Endothelial cell of umbilical vein (primary cell): ENCODE results near the gene MAN1A2. TPM values are rescaled to one million over a fixed set of nuclear protein-coding genes. Genes with fewer than 3 reads are reported as not detected.

Experiments
- BruUV-seq: library from RNA; stranded (reverse); fragments of 400-500 nt; replicated peaks from 2 replicates; lab custom pipeline; 2021; lab: Mats Ljungman, UMichigan
- CTCF ChIA-PET: fragments of 300-600, 350-600 bp; sonication (Branson Sonifier 250); formaldehyde crosslinking; loops from one replicate; lab custom pipeline; 2021; ENCODE audit warnings: antibody characterized with exemption, inconsistent platforms; lab: Charles Lee
- POLR2A ChIA-PET: fragments of 300-600, 350-600 bp; sonication (Branson Sonifier 250); formaldehyde crosslinking; loops from one replicate; lab custom pipeline; 2021; ENCODE audit warnings: antibody characterized with exemption, inconsistent platforms; lab: Charles Lee
- DNase-seq: peaks from one replicate; pipeline ENCODE4 v3.0.0-alpha.2; 2011; ENCODE audit warnings: low read depth, low spot score
- FAIRE-seq: peaks from 2 replicates; lab custom pipeline; 2011; peaks lifted over from hg19 to GRCh38; lab: Jason Lieb, UNC
- H2AFZ ChIP-seq: 2 replicates; pipeline ENCODE4 v1.6.0; 2012; ENCODE audit warnings: low read depth, low read length, control low read depth, inconsistent platforms
- H3K27ac ChIP-seq: 2 replicates; pipeline ENCODE4 v1.5.1; 2011; ENCODE audit warnings: low read depth, mild to moderate bottlenecking, control low read depth, low read length, moderate library complexity; ENCODE audit not compliant: insufficient read depth
- H3K27me3 ChIP-seq, 2 experiments: 2 replicates each; pipeline versions ENCODE4 v1.6.0 to v1.6.1; 2011; ENCODE audit warnings: low read length in 2 of 2, mixed read lengths in 1 of 2; ENCODE audit not compliant: control insufficient read depth in 2 of 2, insufficient read depth in 2 of 2
- H3K36me3 ChIP-seq, 2 experiments: 2 replicates in 1 of 2; 3 replicates in 1 of 2; pipeline ENCODE4 v1.5.1; 2011; ENCODE audit warnings: low read length in 2 of 2, mild to moderate bottlenecking in 1 of 2, moderate library complexity in 1 of 2; ENCODE audit not compliant: control insufficient read depth in 2 of 2, insufficient read depth in 2 of 2; ENCODE audit errors: extremely low read depth in 1 of 2
- H3K4me1 ChIP-seq: 3 replicates; pipeline ENCODE4 v1.5.1; 2011; ENCODE audit warnings: mild to moderate bottlenecking, low read length; ENCODE audit not compliant: control insufficient read depth, insufficient read depth; ENCODE audit errors: extremely low read depth
- H3K4me2 ChIP-seq: 2 replicates; pipeline ENCODE4 v1.6.1; 2011; ENCODE audit warnings: low read length, control low read depth, mixed read lengths; ENCODE audit not compliant: insufficient read depth
- H3K4me3 ChIP-seq, 3 experiments: fragments of 200-600 bp in 1 of 3; sonication (generic), shearing (Covaris generic) in 1 of 3; replicated peaks in 1 of 3; 2 replicates each; pipeline ENCODE4 v1.5.1; 2011 to 2016; ENCODE audit warnings: control low read depth in 3 of 3, low read length in 3 of 3, mild to moderate bottlenecking in 2 of 3, inconsistent platforms in 1 of 3, low read depth in 1 of 3, moderate library complexity in 1 of 3; ENCODE audit not compliant: insufficient read depth in 1 of 3
- H3K79me2 ChIP-seq: 2 replicates; pipeline ENCODE4 v1.6.0; 2012; ENCODE audit warnings: low read length, inconsistent platforms; ENCODE audit not compliant: control insufficient read depth, insufficient read depth
- H3K9ac ChIP-seq: replicated peaks from 2 replicates; pipeline ENCODE3; 2011; ENCODE audit warnings: low read length, control low read depth; ENCODE audit not compliant: insufficient read depth; ENCODE audit errors: extremely low read depth
- H3K9me1 ChIP-seq: replicated peaks from 3 replicates; pipeline ENCODE4 v1.6.0; 2011; ENCODE audit warnings: mild to moderate bottlenecking, low read length; ENCODE audit not compliant: control insufficient read depth, insufficient read depth; ENCODE audit errors: extremely low read depth
- H3K9me3 ChIP-seq: replicated peaks from 2 replicates; pipeline ENCODE4 v1.5.1; 2012; ENCODE audit warnings: low read length, inconsistent platforms; ENCODE audit not compliant: control insufficient read depth, insufficient read depth
- H4K20me1 ChIP-seq: replicated peaks from 2 replicates; pipeline ENCODE3; 2011; ENCODE audit warnings: mild to moderate bottlenecking, low read length; ENCODE audit not compliant: control insufficient read depth, insufficient read depth; ENCODE audit errors: extremely low read depth
- CTCF ChIP-seq, 2 donors: IDR thresholded peaks; 1 replicate in 1 of 2; 2 replicates in 1 of 2; pipeline ENCODE4 v1.5.1; 2011; ENCODE audit warnings: low read length in 2 of 2, mild to moderate bottlenecking in 2 of 2, moderate library complexity in 2 of 2, control low read depth in 1 of 2, inconsistent platforms in 1 of 2, low read depth in 1 of 2; ENCODE audit not compliant: insufficient read depth in 1 of 2; ENCODE audit errors: extremely low read depth in 1 of 2
- EZH2 ChIP-seq: IDR thresholded peaks from 2 replicates; pipeline ENCODE4 v1.6.1; 2012; ENCODE audit warnings: borderline replicate concordance, low read depth, mild to moderate bottlenecking, moderate library complexity, low read length, inconsistent platforms; ENCODE audit not compliant: severe bottlenecking
- FOS ChIP-seq: IDR thresholded peaks from 2 replicates; pipeline ENCODE4 v1.6.1; 2011; ENCODE audit warnings: mild to moderate bottlenecking, low read length, moderate library complexity, borderline replicate concordance; ENCODE audit not compliant: insufficient read depth
- GATA2 ChIP-seq: IDR thresholded peaks from 2 replicates; pipeline ENCODE4 v1.7.0; 2011; ENCODE audit warnings: low read depth, mild to moderate bottlenecking, moderate library complexity, mixed read lengths, low read length; ENCODE audit not compliant: insufficient read length, insufficient read depth
- JUN ChIP-seq: IDR thresholded peaks from 2 replicates; pipeline ENCODE4 v1.6.1; 2011; ENCODE audit warnings: borderline replicate concordance, low read depth; ENCODE audit not compliant: insufficient read length, insufficient read depth
- MAX ChIP-seq: IDR thresholded peaks from 2 replicates; pipeline ENCODE4 v1.6.1; 2011; ENCODE audit not compliant: insufficient read depth, insufficient read length
- POLR2A ChIP-seq: IDR thresholded peaks from 2 replicates; pipeline ENCODE4 v1.6.1; 2012; ENCODE audit warnings: low read depth, mild to moderate bottlenecking, control low read depth, low read length
- POLR2AphosphoS5 ChIP-seq: IDR thresholded peaks from 2 replicates; pipeline ENCODE4 v1.6.1; 2012; ENCODE audit warnings: low read depth, mild to moderate bottlenecking, control low read depth, low read length, moderate library complexity; ENCODE audit not compliant: insufficient read depth
- dilution Hi-C: fragments of 300-500 bp; cut with MboI; formaldehyde crosslinking; loops from one replicate; pipeline ENCODE4 v1.15.0; 2019; ENCODE audit warnings: low sequenced_read_pairs; ENCODE audit not compliant: extremely low pct_ligation_motif_present
- intact Hi-C: fragments of 100-400 bp; cut with micrococcal nuclease; formaldehyde crosslinking; loops from one replicate; pipeline ENCODE4 v1.10.0; 2022
- polyA plus RNA-seq, 4 experiments: library from polyadenylated mRNA; depleted of rRNA in 3 of 4; stranded (reverse) in 3 of 4; unstranded in 1 of 4; fragments of >200 nt; gene quantifications; 2 replicates each; pipeline versions ENCODE4 v1.2.1 to v1.2.3, GENCODE V29; 2011 to 2012; ENCODE audit warnings: missing spikeins in 1 of 4
- total RNA-seq: library from RNA; stranded (reverse); gene quantifications from 2 replicates; pipeline ENCODE4 v1.2.3, GENCODE V29; 2021

MAN1A2 gene
- total and polyA plus RNA-seq, 2 donors (not counting 3 experiments of a cell fraction or from before 2014, with no cell fraction given), result 13.5 to 36.2 TPM

- H3K9me1 ChIP-seq, result no peaks in the 10 kb centered on the region
- POLR2A ChIA-PET, result no interaction called here
- H3K27me3 ChIP-seq, result peaks cover 3 to 4% of the 10 kb centered on the region in 2 experiments
- no peaks in the 10 kb centered on the region for H3K36me3 ChIP-seq
- dilution Hi-C loops (no loop called here), intact Hi-C loops (no loop called here)
- DNase-seq, result no peak
- no peak for FAIRE-seq
- CTCF ChIA-PET, result interaction anchor here (0.7 to 1.6 kb wide), 2 partner anchors 13 to 39 kb away, joined by 3 to 6 read pairs; no protein-coding TSS in a partner anchor
- no peak overlapping the region for H3K4me3 ChIP-seq
- H3K4me1 ChIP-seq, result no peaks in the 10 kb centered on the region
- H4K20me1 ChIP-seq, result no peaks in the 10 kb centered on the region
- no TSS peak for BruUV-seq
- no peaks in the 10 kb centered on the region for H3K9me3 ChIP-seq
- H3K9ac ChIP-seq, result no peak overlapping the region
- no peak overlapping the region for H3K27ac ChIP-seq
- no peaks in the 10 kb centered on the region for H3K79me2 ChIP-seq
- TF ChIP-seq MAX, result no peak
- no peak for TF ChIP-seq EZH2
- no peak for TF ChIP-seq FOS
- TF ChIP-seq POLR2A, result no peak
- no peak for TF ChIP-seq CTCF (IDR thresholded peaks at IDR 0.05; ENCODE audit: extremely low read depth in 1 of 2, insufficient read depth in 1 of 2, low read depth in 1 of 2, low read length in 2 of 2)
- TF ChIP-seq GATA2, result no peak
- no peak for TF ChIP-seq POLR2AphosphoS5
- TF ChIP-seq JUN, result no peak
- H3K4me2 ChIP-seq, result no peak overlapping the region
- H2AFZ ChIP-seq, result no peak overlapping the region
Observed at GRCh38 chr1:117573386-117574023, 206.3 kb downstream of the MAN1A2 start.
